Superior temporal gyrus (tissue), 1 donor: ENCODE data around the gene ANKRD2.

Experiments used
- DNase-seq: peaks from one replicate; pipeline ENCODE4 v3.0.0-alpha.2; 2016; ENCODE audit errors: extremely low spot score

The ANKRD2 gene

DNA sequence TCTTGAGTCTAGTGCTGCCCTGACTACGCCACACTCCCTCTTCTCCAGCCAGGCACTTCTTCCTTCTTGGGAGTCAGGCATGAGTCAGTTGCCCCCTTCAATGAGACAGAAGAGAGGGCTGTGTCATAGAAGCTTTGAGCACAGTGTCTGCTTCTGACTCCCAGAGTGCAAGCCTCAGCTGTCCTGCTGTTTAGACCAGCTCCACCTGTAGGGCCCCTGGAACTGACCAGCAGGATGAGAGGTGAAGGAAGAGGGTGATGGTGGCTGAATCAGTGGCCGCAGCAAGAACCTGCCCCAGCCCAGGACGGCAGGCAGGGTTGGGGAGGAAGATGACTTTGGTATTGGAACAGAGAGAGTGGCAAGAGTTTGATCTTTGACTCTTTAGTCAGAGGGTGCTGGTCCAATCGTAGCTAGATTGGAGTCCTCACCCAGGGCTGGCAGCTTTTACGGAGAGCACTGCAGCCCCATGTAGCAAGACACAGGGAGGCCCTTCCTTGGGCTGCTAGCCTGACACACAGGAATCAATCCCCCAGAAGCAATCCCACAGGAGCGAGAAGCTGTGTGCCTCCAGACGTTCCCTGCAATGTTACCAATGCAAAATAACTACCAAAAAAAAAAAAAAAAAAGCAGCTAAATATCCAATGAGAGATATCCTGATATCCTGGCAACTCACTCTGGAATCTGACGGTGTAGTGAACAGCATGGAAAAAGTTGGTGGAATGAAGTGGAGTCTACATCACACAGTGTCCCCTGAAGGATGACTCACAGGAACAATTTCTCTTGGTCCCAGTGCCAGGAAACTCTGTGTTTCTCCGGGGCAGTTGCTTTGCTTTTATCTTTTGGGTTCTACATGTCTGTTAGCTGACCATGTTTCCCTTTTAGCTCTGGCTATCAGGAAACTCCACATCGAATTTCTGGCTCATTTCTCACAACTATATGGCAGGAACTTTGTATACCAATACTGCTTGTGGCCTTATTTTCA is 23.8 kb downstream of the ANKRD2 start:
- DNase-seq: peak; percentile 56

DNA sequence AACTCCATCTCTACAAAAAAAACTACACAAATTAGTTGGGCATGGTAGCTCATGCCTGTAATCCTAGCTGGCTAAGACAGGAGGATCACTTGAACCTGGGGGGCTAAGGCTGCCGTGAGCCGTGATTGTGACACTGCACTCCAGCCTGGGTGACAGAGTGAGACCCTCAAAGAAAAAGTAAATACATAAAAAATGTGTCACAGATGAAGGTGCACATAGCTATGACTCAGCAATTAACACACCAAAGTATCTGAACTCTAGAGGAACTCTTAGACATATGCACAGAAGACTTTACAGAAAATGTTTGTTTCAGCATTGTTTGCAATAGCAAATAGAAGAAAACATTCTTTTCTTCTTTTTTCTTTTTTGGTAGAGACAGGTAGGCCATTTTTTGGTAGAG is 25.2 kb downstream of the ANKRD2 start:
- DNase-seq: no peak

DNA sequence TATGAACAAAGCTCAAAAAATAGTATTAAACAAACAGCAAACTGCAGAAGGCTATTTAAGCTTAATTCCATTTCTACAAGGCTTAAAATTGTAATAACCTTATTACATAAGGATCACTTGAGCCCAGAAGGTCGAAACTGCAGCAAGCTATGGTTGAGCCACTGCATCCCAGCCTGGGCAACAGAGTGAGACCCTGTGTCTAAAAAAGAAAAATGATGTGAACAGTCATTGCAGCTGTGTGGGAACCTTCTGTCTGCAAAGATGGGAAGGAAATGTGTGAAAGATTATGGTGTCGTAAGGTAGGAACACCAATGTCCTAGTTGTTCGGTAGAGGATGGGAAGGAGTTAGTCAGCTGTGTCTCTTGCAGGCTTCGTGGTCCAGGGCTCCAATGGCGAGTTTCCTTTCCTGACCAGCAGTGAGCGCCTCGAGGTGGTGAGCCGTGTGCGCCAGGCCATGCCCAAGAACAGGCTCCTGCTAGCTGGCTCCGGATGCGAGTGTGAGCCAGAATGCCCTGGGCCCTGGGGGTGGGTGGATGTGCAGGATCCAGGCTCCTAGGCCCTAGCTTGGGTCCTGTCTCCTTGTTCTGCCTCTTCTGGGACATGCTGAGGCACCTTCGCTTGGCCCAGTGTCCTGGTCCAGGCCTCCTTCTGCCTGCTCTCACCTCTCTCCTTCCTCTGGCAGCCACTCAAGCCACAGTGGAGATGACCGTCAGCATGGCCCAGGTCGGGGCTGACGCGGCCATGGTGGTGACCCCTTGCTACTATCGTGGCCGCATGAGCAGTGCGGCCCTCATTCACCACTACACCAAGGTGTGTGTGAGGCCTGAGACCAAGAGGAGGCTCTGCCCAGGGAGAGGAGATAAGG is 26.1 kb downstream of the ANKRD2 start:
- DNase-seq: no peak

DNA sequence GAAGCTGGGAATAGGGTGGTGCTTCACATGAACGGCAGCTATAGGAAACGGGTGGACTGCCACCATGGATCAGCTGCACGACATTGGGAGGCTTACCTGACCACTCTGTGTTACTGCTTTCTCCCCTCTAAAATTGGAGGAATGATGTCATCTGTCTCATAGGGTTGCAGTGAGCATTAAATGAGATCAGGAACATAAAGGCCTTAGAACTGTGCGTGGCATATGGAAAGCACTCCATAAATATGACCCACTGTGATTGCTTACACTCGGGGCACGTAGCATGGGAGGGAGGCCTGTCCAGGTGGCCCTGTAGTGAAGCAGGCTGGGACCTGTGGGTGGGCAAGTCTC is 26.7 kb downstream of the ANKRD2 start:
- no peak for DNase-seq

DNA sequence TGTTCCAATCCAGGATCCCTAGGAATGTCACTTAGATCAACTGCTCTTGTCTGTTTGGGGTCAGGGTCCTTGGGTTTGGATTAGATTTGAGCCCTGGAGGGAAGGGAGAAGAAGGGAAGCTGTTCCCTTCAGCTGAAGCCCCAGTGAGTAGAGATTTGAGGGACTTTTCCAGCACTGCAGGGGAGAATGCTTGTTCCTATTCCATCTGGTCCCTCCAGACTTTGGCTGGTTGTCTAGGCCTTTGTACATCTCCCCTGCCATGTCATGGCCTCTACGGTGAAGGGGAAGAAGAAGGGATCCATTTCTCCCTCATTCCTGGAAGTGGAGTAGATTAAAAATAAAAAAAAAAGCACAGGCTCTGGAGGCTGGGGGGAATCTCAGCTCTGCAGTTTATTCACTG is 28.0 kb downstream of the ANKRD2 start:
- DNase-seq: no peak

DNA sequence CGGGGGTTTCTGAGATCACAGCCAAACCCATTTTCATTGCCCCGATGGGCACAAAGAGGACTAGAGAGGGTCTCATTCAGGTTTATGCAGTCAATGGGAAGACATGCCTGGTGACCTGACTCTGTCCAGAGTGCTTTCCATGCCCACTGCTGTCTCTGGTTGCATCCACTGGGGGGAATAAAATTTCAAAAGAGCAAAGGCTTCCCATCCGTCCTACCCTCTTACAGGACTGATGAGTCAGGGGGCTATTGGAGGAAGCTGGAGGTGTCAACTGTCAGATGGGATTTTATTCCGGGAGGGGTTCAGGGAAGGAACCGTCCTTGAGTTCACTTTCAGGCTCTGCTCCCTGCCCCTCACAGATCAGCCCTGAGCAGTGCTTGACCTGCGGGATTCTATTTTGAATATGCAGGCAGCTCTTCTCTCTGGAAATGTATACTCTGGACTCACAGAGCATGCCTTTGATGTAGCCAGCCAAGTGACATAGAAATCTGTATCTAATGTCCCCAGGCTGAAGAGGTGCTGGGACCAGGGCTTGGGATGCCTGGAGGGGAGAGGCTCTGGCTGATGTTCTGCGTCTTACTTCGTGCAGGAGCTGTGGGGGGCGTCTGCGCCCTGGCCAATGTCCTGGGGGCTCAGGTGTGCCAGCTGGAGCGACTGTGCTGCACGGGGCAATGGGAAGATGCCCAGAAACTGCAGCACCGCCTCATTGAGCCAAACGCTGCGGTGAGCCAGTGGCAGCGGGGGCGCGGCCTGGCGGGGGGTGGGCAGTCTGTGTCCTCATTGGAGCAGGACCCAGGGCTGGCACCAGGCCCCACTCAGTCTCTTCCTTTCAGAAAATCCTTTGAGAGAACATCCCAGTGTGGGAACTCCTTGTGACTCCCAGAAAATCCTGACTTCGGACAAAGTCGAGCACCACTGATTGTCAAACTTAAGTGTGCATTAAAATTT is 29.0 kb downstream of the ANKRD2 start:
- no peak for DNase-seq

DNA sequence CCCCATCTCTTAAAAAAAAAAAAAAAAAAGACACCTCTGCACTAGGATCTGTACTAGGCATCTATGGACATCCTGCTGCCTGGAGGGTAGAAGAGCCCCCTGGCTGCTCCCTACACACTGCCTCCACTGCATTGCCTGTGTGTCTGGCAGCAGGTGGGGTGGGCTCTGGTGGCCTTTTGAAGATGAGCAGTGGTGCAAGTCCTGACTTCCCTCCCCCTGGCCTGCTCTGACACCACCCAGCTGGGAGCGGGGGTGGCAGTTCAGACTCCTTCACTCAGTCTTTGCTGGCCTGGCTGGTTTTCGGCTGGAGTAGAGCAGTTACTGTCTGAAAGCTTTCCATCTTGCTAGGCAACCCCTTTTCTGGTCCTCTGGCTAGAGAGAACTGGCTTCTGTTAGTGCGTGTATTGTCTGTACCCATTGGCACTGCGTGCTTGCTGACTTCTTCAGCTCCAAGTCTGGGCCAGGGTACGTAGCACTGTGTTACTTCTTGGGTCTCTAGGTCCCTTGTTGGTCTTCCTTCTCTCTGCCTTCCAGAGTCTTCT is 34.6 kb downstream of the ANKRD2 start:
- DNase-seq: no peak

DNA sequence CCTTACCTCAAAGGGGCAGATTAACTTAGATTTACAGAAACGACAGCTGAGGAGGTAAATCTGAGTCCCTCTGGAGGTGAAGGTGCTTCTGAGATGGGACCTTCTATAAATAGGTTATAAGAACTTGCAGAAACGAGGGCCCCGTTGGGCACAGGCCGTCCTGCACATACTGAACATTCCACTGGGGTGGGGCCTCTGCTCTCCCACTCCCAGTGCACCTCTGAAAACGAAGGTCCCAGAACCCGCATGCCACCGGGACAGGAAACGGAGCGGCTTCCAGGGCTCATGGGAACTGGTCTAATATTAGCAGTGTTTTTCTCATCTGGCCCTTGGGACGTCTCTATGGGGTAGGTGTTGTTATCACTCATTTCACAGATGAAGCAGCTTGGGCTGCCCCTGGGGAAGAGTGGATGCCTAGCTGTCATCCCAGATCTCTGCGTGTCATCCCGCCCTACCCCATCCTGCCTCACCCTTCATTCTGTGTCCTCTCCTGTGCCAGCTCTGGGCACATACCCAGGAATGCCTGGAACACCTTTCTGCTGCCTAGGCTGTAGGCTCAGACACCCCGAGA is 36.5 kb downstream of the ANKRD2 start:
- DNase-seq: no peak

DNA sequence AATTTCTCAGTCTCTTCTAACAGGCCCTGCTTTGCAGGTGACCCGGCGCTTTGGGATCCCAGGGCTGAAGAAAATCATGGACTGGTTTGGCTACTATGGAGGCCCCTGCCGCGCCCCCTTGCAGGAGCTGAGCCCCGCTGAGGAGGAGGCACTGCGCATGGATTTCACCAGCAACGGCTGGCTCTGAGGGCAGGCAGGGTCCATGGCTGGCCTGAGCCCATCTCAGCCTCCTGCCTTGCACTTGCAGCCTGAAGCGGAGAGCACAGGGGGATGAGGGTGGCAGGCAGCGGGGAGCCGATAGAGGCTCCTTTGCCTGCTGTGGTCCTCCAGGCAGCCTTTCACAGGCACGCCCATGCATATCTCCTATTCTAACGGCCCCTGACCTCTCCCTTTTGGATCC is 38.9 kb downstream of the ANKRD2 start:
- DNase-seq: no peak

DNA sequence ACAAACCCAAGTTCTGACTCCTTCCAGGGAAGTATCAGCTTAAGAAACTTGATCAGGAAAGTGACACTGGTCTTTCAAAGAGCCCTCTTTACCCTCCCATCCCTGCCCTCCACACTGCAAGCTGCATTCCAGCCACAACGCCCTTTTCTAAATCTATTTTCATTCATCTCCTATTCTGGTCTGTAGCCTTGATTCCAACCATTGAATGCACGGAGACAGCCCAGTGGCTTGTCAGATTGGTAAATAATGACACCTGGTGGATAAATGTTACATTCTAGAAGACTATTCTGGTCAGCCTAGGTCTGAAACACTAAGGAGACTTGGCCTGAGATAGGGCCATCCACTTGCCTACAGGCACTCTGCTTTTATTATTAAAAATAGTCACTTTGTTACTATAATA is 39.8 kb downstream of the ANKRD2 start:
- peak; percentile 62 for DNase-seq

DNA sequence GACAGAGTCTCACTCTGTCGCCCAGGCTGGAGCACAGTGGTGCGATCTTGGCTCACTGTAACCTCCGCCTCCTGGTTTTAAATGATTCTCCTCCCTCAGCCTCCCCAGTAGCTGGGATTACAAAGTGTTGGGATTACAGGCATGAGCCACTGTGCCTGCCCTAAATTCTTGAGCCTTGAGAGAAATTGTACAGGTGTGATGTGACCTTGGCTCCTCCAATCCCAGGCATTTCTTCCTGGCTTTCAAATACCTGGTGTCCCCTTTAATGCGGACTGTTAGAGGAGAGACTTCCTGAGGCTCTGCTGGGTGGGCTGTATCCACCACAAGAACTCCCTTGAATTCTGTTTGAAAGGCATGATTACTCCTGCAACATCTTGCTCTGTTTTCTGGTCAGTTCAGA is 45.7 kb downstream of the ANKRD2 start:
- no peak for DNase-seq

DNA sequence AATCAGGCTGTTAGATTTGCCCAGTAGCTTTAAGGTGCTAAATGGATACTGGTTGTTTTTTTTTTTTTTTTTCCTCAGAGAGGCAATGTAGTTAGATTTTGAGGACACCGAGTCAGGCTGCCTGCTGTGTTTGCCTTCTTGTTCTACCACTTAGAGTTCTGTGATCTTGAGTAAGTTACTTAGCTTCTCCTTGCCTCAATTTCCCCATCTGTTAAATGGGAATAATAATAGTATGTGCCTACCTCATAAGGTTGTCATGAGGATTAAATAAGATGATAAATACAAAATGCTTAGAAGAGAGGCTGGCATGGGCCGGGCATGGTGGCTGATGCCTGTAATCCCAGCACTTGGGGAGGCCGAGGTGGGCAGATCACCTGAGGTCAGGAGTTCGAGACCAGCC is 46.2 kb downstream of the ANKRD2 start:
- DNase-seq: no peak

DNA sequence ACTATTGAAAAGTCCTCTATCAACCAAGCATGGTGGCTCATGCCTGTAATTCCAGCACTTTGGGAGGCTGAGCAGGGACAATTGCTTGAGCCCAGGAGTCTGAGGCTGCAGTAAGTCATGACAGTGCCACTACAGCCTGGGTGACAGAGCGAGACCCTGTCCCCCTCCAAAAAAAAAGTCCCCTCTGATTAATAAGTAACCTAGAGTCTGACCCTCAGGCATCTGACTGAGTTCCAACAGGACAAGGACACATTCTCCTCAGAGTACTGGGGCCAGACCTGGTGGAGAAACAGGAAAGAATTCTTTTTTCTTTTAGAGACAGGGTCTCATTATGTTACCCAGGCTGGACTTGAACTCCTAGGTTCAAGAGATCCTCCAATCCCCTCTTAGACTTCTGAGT is 50.7 kb downstream of the ANKRD2 start:
- no peak for DNase-seq

DNA sequence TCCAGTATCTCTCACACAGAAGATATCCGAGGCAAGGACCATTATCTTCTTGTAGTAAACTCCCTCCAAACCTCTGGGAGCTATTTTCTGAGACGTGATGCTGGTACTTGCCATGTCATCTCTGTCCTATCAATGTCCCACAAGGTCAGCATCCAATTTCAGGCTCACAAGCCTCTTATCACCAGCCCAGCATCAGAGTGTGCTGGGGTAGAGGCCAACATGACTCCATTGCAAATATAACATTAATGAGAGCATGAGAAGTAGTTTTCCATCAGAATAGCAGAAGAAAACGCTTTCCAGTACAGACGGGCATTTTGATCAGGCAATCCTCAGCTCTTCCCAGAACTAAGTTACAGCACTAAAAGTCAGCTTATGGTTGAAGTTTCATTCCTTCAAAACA is 55.2 kb downstream of the ANKRD2 start:
- no peak for DNase-seq

DNA sequence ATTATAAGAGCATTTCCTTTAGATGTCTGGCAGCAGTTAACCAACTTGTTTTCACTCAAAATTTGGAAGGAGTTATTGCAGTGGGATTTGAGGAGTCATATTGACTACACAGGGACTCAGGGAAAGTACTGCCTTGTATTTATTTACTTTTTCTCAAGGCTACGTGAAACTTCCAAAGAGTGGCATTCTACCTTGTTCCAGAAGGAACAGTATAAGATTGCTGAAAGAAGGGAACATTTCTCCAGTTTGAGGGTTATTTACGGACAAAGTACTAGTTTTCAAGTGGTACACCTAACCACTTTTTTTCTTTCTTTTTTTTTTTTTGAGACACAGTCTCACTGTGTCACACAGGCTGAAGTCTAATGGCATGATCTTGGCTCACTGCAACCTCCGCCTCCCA is 55.6 kb downstream of the ANKRD2 start:
- no peak for DNase-seq

DNA sequence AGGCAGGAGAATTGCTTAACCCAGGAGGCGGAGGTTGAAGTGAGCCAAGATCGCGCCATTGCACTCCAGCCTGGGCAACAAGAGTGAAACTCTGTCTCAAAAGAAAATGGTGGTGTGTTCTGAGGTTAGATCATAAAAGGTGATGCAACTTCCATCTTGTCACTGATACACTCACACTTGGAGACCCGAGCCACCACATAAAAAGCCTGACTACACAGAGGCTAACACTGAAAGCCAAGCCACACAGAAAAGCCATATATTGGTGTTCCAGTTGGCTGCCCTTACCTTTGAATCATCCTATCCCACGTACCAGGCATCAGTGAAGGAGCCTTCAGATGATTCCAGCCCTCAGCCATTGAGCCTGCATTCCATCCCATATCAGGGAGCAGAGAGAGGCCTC is 56.7 kb downstream of the ANKRD2 start:
- no peak for DNase-seq

DNA sequence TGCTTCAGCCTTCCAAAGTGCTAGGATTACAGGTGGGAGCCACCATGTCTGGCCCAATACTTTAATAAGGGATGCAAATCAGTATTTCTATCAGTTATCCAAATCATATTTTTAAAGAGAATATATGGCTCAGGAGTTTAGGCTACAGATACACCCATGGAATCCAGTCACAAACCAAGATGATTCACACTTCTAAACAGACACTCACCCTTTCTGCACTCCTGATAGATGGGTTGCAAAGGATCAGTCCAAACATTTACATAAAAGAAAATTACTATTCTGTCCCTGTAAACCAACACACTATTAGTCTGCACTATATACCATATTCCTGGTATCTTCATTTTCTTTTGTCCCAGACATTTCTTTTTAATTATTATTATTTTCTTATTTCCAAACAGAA is 58.5 kb downstream of the ANKRD2 start:
- no peak for DNase-seq

DNA sequence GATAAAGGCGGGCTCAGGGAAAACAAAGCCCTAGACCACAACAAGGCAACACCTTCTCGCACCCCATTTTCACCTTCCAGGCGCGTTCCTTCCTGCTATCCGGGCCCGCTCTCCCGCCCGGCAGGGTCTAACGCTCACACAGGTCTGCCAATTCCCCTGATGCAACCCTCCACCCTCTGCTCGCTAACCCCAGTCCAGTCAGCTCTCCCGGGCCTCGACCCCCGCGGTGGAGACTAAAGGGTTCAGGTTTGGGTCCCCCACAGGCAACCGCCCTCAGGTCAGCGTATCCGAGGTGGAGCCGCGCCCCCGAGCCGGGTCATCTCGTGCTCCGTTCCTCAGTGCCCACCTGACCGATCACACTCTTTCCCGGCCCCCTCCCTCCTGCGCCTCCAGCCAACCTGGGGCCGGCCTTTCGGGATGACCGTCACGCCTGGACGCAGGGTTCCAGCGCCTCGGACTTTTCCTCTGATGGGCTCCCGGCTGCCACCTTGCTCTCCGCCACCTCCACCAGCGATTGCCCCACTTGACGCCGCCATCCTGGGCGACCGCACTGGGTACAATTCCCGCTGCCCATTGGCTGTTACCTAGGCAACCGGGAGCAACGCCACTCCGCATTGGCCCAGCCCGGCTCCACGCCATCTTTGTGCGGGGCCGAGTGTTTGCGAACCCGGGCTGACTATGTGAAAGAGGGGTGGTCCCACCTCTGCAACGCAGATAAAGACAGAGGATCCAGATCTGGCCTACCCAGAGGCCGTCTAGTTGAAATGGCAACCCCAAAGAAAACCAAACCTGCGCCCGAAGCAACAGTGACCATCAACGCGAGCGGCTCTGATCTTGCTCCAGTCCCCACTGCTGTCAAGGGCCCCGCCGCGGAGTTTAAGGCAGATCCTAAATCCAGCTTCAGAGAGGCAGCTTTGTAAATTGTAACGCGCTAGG is 60.6 kb downstream of the ANKRD2 start, which contains the start of gene MORN4:
MORN4 (minus strand) TSS at position 552 of the 936 bp plus-strand sequence. CDS start 13,847 bp downstream, outside the sequence.
- DNase-seq: peak; percentile 97
